ENCODE measurements around the gene SLC46A1. TPM values are rescaled to one million over a fixed set of nuclear protein-coding genes. Genes with fewer than 3 reads are reported as not detected.

Gene SLC46A1
- total and polyA plus RNA-seq, 2 of the 13 experiments (the other 11 are each of a cell fraction or from before 2014, with no cell fraction given), result 19.6 to 22.6 TPM

- no peak overlapping the region for H3K27ac ChIP-seq (ENCODE audit: extremely low read length, insufficient read depth, low read length)
- H3K27me3 ChIP-seq (ENCODE audit: control insufficient read depth in 1 of 2, insufficient read depth in 2 of 2, low read length in 2 of 2), result no peaks in the 10 kb centered on the region
- no peaks in the 10 kb centered on the region for H3K9me3 ChIP-seq (ENCODE audit: low read length)
- no TSS peak for BruUV-seq (replicated peaks)
- H3K9ac ChIP-seq (ENCODE audit: insufficient read depth, low read depth, low read length), result no peak overlapping the region
- ChIA-PET POLR2A (interaction anchor here (1.4 to 1.7 kb wide), 2 partner anchors 13 to 21 kb away, joined by 4 to 6 read pairs; partner anchors contain the start of gene VTN), CTCF (ENCODE audit: low intra/inter-chr PET ratio, low total read pairs) (no interaction called here)
- no peak overlapping the region for H3K4me2 ChIP-seq (ENCODE audit: low read depth, low read length)
- WGBS (ENCODE audit: low lambda C conversion rate), result 39% methylated on average over 2 of the region's 2 CpGs
- no peaks in the 10 kb centered on the region for H3K4me1 ChIP-seq (ENCODE audit: insufficient read depth, low read length)
- in situ Hi-C loops (cut with HindIII; ENCODE audit: extremely low pct_ligation_motif_present, low pct_unique_long_range_greater_than_20kb), result no loop called here
- H3K4me3 ChIP-seq (replicated peaks in 1 of 3; ENCODE audit: insufficient read depth in 1 of 3, low read depth in 2 of 3, low read length in 3 of 3), result no peak overlapping the region
- intact Hi-C loops (cut with micrococcal nuclease; ENCODE audit: unreplicated experiment), result no loop called here
- no peak for FAIRE-seq
- no peak for DNase-seq (ENCODE audit: low spot score)
- H3K79me2 ChIP-seq (ENCODE audit: insufficient read depth, low read length), result no peaks in the 10 kb centered on the region
- TF ChIP-seq ZNF674 (CRISPR knock-in tag; IDR thresholded peaks at IDR 0.05; ENCODE audit: low read depth) (no peak), PAXIP1 (CRISPR knock-in tag; conservative IDR thresholded peaks at IDR 0.05) (no peak), ZNF207 (IDR thresholded peaks at IDR 0.05; ENCODE audit: borderline replicate concordance) (no peak), KAT7 (CRISPR knock-in tag; IDR thresholded peaks at IDR 0.05; ENCODE audit: borderline replicate concordance) (no peak), ZNF550 (CRISPR knock-in tag; IDR thresholded peaks at IDR 0.05; ENCODE audit: borderline replicate concordance) (no peak), CHD4 (IDR thresholded peaks at IDR 0.05; ENCODE audit: borderline replicate concordance, low read length) (no peak), ZNF687 (CRISPR knock-in tag; IDR thresholded peaks at IDR 0.05) (no peak), KAT2B (IDR thresholded peaks at IDR 0.05; ENCODE audit: borderline replicate concordance, low read depth, low read length) (no peak), STAG1 (CRISPR knock-in tag; IDR thresholded peaks at IDR 0.05) (no peak), ZBTB25 (CRISPR knock-in tag; IDR thresholded peaks at IDR 0.05) (no peak), ZNF260 (CRISPR knock-in tag; IDR thresholded peaks at IDR 0.05; ENCODE audit: borderline replicate concordance, low read depth) (no peak), NR1H2 (CRISPR knock-in tag; IDR thresholded peaks at IDR 0.05; ENCODE audit: borderline replicate concordance, low read depth) (no peak), ZNF660 (CRISPR knock-in tag; IDR thresholded peaks at IDR 0.05; ENCODE audit: borderline replicate concordance, low read depth) (no peak), NRL (CRISPR knock-in tag; IDR thresholded peaks at IDR 0.05; ENCODE audit: borderline replicate concordance) (no peak)
- no peaks in the 10 kb centered on the region for H3K36me3 ChIP-seq (replicated peaks in 1 of 2; ENCODE audit: control insufficient read depth in 1 of 2, insufficient read depth in 2 of 2, low read length in 2 of 2)
- H2AFZ ChIP-seq (ENCODE audit: low read length), result no peak overlapping the region
- no peak for ATAC-seq
- H4K20me1 ChIP-seq (ENCODE audit: insufficient read depth, low read length), result no peaks in the 10 kb centered on the region
Measured at GRCh38 chr17:28391401-28391800, 14.6 kb downstream of the SLC46A1 start.
